ENCODE measurements around the gene DENR. TPM values are rescaled to one million over a fixed set of nuclear protein-coding genes. Genes with fewer than 3 reads are reported as not detected.

The DENR gene
- polyA plus RNA-seq, 1 donor (not counting 4 experiments of a cell fraction or from before 2014, with no cell fraction given): 59.8 TPM

- Histone ChIP-seq H3K4me3 (ENCODE audit: control insufficient read depth in 2 of 3, extremely low read depth in 1 of 3, insufficient read depth in 2 of 3, low read depth in 1 of 3, low read length in 3 of 3) (no peak overlapping the region), H3K9me1 (ENCODE audit: control insufficient read depth, extremely low read depth, insufficient read depth, low read length) (no peaks in the 10 kb centered on the region), H3K79me2 (ENCODE audit: control insufficient read depth, insufficient read depth, low read length) (no peaks in the 10 kb centered on the region), H3K27ac (ENCODE audit: control insufficient read depth, insufficient read depth, low read length) (no peak overlapping the region), H3K9me3 (ENCODE audit: control insufficient read depth, low read depth, low read length) (no peaks in the 10 kb centered on the region), H3K36me3 (ENCODE audit: control insufficient read depth in 2 of 2, extremely low read depth in 1 of 2, insufficient read depth in 2 of 2, low read length in 2 of 2) (no peaks in the 10 kb centered on the region), H4K20me1 (ENCODE audit: control insufficient read depth, extremely low read depth, insufficient read depth, low read length) (no peaks in the 10 kb centered on the region), H3K4me1 (ENCODE audit: control insufficient read depth, extremely low read depth, insufficient read depth, low read length) (peaks cover 6% of the 10 kb centered on the region), H3K27me3 (ENCODE audit: control insufficient read depth, extremely low read depth, insufficient read depth, low read length) (no peaks in the 10 kb centered on the region), H3K4me2 (ENCODE audit: control insufficient read depth, extremely low read depth, insufficient read depth, low read depth, low read length) (no peak overlapping the region), H2AFZ (ENCODE audit: control insufficient read depth, low read length) (no peak overlapping the region), H3K9ac (ENCODE audit: control insufficient read depth, extremely low read depth, insufficient read depth, low read length) (no peak overlapping the region)
- dilution Hi-C loops (cut with MboI; ENCODE audit: extremely low pct_ligation_motif_present, low sequenced_read_pairs): no loop called here
- no peak for TF ChIP-seq EZH2 (IDR thresholded peaks at IDR 0.05; ENCODE audit: low read length)
- TF ChIP-seq, protein P1, sequence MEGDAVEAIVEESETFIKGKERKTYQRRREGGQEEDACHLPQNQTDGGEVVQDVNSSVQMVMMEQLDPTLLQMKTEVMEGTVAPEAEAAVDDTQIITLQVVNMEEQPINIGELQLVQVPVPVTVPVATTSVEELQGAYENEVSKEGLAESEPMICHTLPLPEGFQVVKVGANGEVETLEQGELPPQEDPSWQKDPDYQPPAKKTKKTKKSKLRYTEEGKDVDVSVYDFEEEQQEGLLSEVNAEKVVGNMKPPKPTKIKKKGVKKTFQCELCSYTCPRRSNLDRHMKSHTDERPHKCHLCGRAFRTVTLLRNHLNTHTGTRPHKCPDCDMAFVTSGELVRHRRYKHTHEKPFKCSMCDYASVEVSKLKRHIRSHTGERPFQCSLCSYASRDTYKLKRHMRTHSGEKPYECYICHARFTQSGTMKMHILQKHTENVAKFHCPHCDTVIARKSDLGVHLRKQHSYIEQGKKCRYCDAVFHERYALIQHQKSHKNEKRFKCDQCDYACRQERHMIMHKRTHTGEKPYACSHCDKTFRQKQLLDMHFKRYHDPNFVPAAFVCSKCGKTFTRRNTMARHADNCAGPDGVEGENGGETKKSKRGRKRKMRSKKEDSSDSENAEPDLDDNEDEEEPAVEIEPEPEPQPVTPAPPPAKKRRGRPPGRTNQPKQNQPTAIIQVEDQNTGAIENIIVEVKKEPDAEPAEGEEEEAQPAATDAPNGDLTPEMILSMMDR (optimal IDR thresholded peaks at IDR 0.05 in 1 of 3, IDR thresholded peaks at IDR 0.05 in 1 of 3, conservative IDR thresholded peaks at IDR 0.05 in 1 of 3; ENCODE audit: extremely low read depth in 1 of 3, insufficient read depth in 2 of 3, low read length in 3 of 3): no peak
- DNase-seq (ENCODE audit: low read depth, low spot score) (no peak), FAIRE-seq (no peak)
Measured at GRCh38 chr12:122795807-122796206, 43.2 kb downstream of the DENR start.

- dilution Hi-C loops (cut with MboI; ENCODE audit: extremely low pct_ligation_motif_present, low sequenced_read_pairs): no loop called here
- no peak overlapping the region for H2AFZ ChIP-seq (ENCODE audit: control insufficient read depth, low read length)
- H3K36me3 ChIP-seq (ENCODE audit: control insufficient read depth in 2 of 2, extremely low read depth in 1 of 2, insufficient read depth in 2 of 2, low read length in 2 of 2): no peaks in the 10 kb centered on the region
- FAIRE-seq (no peak), DNase-seq (ENCODE audit: low read depth, low spot score) (no peak)
- no peaks in the 10 kb centered on the region for H3K9me3 ChIP-seq (ENCODE audit: control insufficient read depth, low read depth, low read length)
- H3K4me3 ChIP-seq (ENCODE audit: control insufficient read depth in 2 of 3, extremely low read depth in 1 of 3, insufficient read depth in 2 of 3, low read depth in 1 of 3, low read length in 3 of 3): no peak overlapping the region
- no peak overlapping the region for H3K4me2 ChIP-seq (ENCODE audit: control insufficient read depth, extremely low read depth, insufficient read depth, low read depth, low read length)
- H4K20me1 ChIP-seq (ENCODE audit: control insufficient read depth, extremely low read depth, insufficient read depth, low read length): no peaks in the 10 kb centered on the region
- TF ChIP-seq EZH2 (IDR thresholded peaks at IDR 0.05; ENCODE audit: low read length): no peak
- TF ChIP-seq, protein P1 (optimal IDR thresholded peaks at IDR 0.05 in 1 of 3, IDR thresholded peaks at IDR 0.05 in 1 of 3, conservative IDR thresholded peaks at IDR 0.05 in 1 of 3; ENCODE audit: extremely low read depth in 1 of 3, insufficient read depth in 2 of 3, low read length in 3 of 3): no peak
- no peaks in the 10 kb centered on the region for H3K27me3 ChIP-seq (ENCODE audit: control insufficient read depth, extremely low read depth, insufficient read depth, low read length)
- no peak overlapping the region for H3K27ac ChIP-seq (ENCODE audit: control insufficient read depth, insufficient read depth, low read length)
- H3K9ac ChIP-seq (ENCODE audit: control insufficient read depth, extremely low read depth, insufficient read depth, low read length): no peak overlapping the region
- no peaks in the 10 kb centered on the region for H3K4me1 ChIP-seq (ENCODE audit: control insufficient read depth, extremely low read depth, insufficient read depth, low read length)
- H3K9me1 ChIP-seq (ENCODE audit: control insufficient read depth, extremely low read depth, insufficient read depth, low read length): no peaks in the 10 kb centered on the region
- no peaks in the 10 kb centered on the region for H3K79me2 ChIP-seq (ENCODE audit: control insufficient read depth, insufficient read depth, low read length)
Measured at GRCh38 chr12:122799641-122800243, 47.1 kb downstream of the DENR start.
